GM18868 (cell line): Measurements from ENCODE around the gene CCR2.
"Not testable (repeated sequence)": the region's sequence is repeated elsewhere in the genome, so short reads cannot be mapped to it uniquely, and the experiment has no call there.

Experiments used
- ATAC-seq: cut with Tn5 transposase; IDR thresholded peaks from one replicate; pipeline ENCODE4 v1.9.1; 2021; ENCODE audit warnings: mild to moderate bottlenecking, moderate library complexity; ENCODE audit not compliant: unreplicated experiment

The CCR2 gene

GRCh38 chr3:46353647-46354410 is at the start of gene CCR2:
Gene CCR2, plus strand, starts transcription at chr3:46354111. Its CDS starts 3,417 bp downstream, at chr3:46357528.
- no peak for ATAC-seq

GRCh38 chr3:46304739-46305138 is 49.2 kb upstream of the CCR2 start:
- ATAC-seq, result no peak

GRCh38 chr3:46312991-46313390 is 40.9 kb upstream of the CCR2 start:
- no peak for ATAC-seq

GRCh38 chr3:46314517-46314916 is 39.4 kb upstream of the CCR2 start:
- ATAC-seq, result no peak

GRCh38 chr3:46316206-46316605 is 37.7 kb upstream of the CCR2 start:
- ATAC-seq, result no peak

- ATAC-seq, result no peak
These were observed 35.5 kb upstream of the CCR2 start for GRCh38 chr3:46318207-46318927.

GRCh38 chr3:46321461-46322104 is 32.3 kb upstream of the CCR2 start:
- ATAC-seq, result no peak

GRCh38 chr3:46324036-46324435 is 29.9 kb upstream of the CCR2 start:
- no peak for ATAC-seq

- ATAC-seq, result no peak
These were observed 28.1 kb upstream of the CCR2 start for GRCh38 chr3:46325645-46326300.

- not testable (repeated sequence) for ATAC-seq
These were observed 23.2 kb upstream of the CCR2 start for GRCh38 chr3:46330676-46331075.

GRCh38 chr3:46334741-46335478 is 19.0 kb upstream of the CCR2 start:
- no peak for ATAC-seq

- no peak for ATAC-seq
These were observed 18.4 kb upstream of the CCR2 start for GRCh38 chr3:46335541-46335940.

- no peak for ATAC-seq
These were observed 16.0 kb upstream of the CCR2 start for GRCh38 chr3:46337911-46338310.

- ATAC-seq, result no peak
These were observed 15.1 kb upstream of the CCR2 start for GRCh38 chr3:46338840-46339239.

- ATAC-seq, result no peak
These were observed 9.4 kb upstream of the CCR2 start for GRCh38 chr3:46344476-46344875.

- no peak for ATAC-seq
These were observed 5.0 kb upstream of the CCR2 start for GRCh38 chr3:46348823-46349482.

- no peak for ATAC-seq
These were observed 4.2 kb upstream of the CCR2 start for GRCh38 chr3:46349484-46350261.

- no peak for ATAC-seq
These were observed 3.7 kb upstream of the CCR2 start for GRCh38 chr3:46350262-46350565.

- no peak for ATAC-seq
These were observed 2.3 kb upstream of the CCR2 start for GRCh38 chr3:46351646-46352045.

- ATAC-seq, result no peak
These were observed 821 bp upstream of the CCR2 start for GRCh38 chr3:46353090-46353489.
